HepG2 (cell line): ENCODE results near the gene NAV2. TPM values are rescaled to one million over a fixed set of nuclear protein-coding genes. Genes with fewer than 3 reads are reported as not detected.

Experiments
- ATAC-seq: fragments of 200-7000 bp; cut with Tn5 transposase; 3 replicates; pipeline ENCODE4 v1.9.1; 2020; ENCODE audit warnings: mild to moderate bottlenecking, moderate library complexity
- BruUV-seq: library from RNA; stranded (reverse); fragments of 400-500 nt; replicated peaks from 2 replicates; lab custom pipeline; 2021; lab: Mats Ljungman, UMichigan
- CTCF ChIA-PET: fragments of 300-600 bp; formaldehyde crosslinking; extraction: SDS; loops from one replicate; lab custom pipeline; 2021; ENCODE audit warnings: low total read pairs, inconsistent platforms, low intra/inter-chr PET ratio; lab: Yijun Ruan, JAX
- POLR2A ChIA-PET: fragments of 350-600 bp; sonication (Branson Sonifier 250); formaldehyde crosslinking; loops from one replicate; lab custom pipeline; 2020; ENCODE audit warnings: antibody characterized with exemption, inconsistent platforms; lab: Yijun Ruan, JAX
- DNase-seq: peaks from one replicate; pipeline ENCODE4 v3.0.0-alpha.2; 2015; ENCODE audit warnings: low spot score
- FAIRE-seq: peaks from 3 replicates; lab custom pipeline; 2011; peaks lifted over from hg19 to GRCh38; lab: Jason Lieb, UNC
- H2AFZ ChIP-seq: one replicate; pipeline ENCODE4 v1.6.1; 2011; ENCODE audit warnings: low read length, inconsistent platforms
- H3K27ac ChIP-seq: fragments of 300-600 bp; 3 replicates; pipeline ENCODE4 v1.8.0; 2011; ENCODE audit warnings: mixed run types, mild to moderate bottlenecking, mixed read lengths, low read length, inconsistent platforms; ENCODE audit not compliant: insufficient read depth; ENCODE audit errors: extremely low read length
- H3K27me3 ChIP-seq, 2 experiments: fragments of 200-600 bp in 1 of 2; 2 replicates in 1 of 2; 3 replicates in 1 of 2; pipeline versions ENCODE4 v1.6.0 to v1.8.0; 2011; ENCODE audit warnings: low read length in 2 of 2, mild to moderate bottlenecking in 2 of 2, moderate library complexity in 2 of 2, inconsistent platforms in 1 of 2; ENCODE audit not compliant: insufficient read depth in 2 of 2, control insufficient read depth in 1 of 2
- H3K36me3 ChIP-seq, 2 experiments: fragments of 200-600 bp in 1 of 2; replicated peaks in 1 of 2; 2 replicates in 1 of 2; 3 replicates in 1 of 2; pipeline versions ENCODE4 v1.5.1 to v1.8.0; 2011; ENCODE audit warnings: low read length in 2 of 2, inconsistent platforms in 1 of 2; ENCODE audit not compliant: insufficient read depth in 2 of 2, control insufficient read depth in 1 of 2
- H3K4me1 ChIP-seq: 2 replicates; pipeline ENCODE4 v1.5.1; 2012; ENCODE audit warnings: low read length, inconsistent platforms; ENCODE audit not compliant: insufficient read depth
- H3K4me2 ChIP-seq: 2 replicates; pipeline ENCODE4 v1.6.0; 2011; ENCODE audit warnings: low read depth, low read length, inconsistent platforms
- H3K4me3 ChIP-seq, 3 experiments: fragments of 200-600 bp in 1 of 3; sonication (generic), shearing (Covaris generic) in 1 of 3; replicated peaks in 1 of 3; 2 replicates each; pipeline ENCODE4 v1.5.1; 2011 to 2016; ENCODE audit warnings: low read length in 3 of 3, inconsistent platforms in 2 of 3, low read depth in 2 of 3, mild to moderate bottlenecking in 2 of 3, control low read depth in 1 of 3, mixed read lengths in 1 of 3; ENCODE audit not compliant: insufficient read depth in 1 of 3
- H3K79me2 ChIP-seq: one replicate; pipeline ENCODE4 v1.6.1; 2011; ENCODE audit warnings: low read length, inconsistent platforms; ENCODE audit not compliant: insufficient read depth
- H3K9ac ChIP-seq: 2 replicates; pipeline ENCODE4 v1.6.0; 2011; ENCODE audit warnings: mild to moderate bottlenecking, low read depth, low read length, inconsistent platforms; ENCODE audit not compliant: insufficient read depth
- H3K9me3 ChIP-seq: 2 replicates; pipeline ENCODE4 v1.5.1; 2012; ENCODE audit warnings: mild to moderate bottlenecking, low read length
- H4K20me1 ChIP-seq: 2 replicates; pipeline ENCODE4 v1.6.0; 2011; ENCODE audit warnings: inconsistent platforms, mild to moderate bottlenecking, low read length, moderate library complexity; ENCODE audit not compliant: insufficient read depth
- ARNT2 ChIP-seq: sonication (generic); formaldehyde crosslinking; IDR thresholded peaks from 2 replicates; pipeline ENCODE4 v1.8.0; 2022; ENCODE audit warnings: mild to moderate bottlenecking, low read depth, missing genetic modification reagents, moderate library complexity
- GZF1 ChIP-seq: sonication (generic); formaldehyde crosslinking; IDR thresholded peaks from 2 replicates; pipeline ENCODE4 v1.5.1; 2020; ENCODE audit warnings: mild to moderate bottlenecking, missing genetic modification reagents
- ISL2 ChIP-seq: sonication (generic); formaldehyde crosslinking; IDR thresholded peaks from 2 replicates; pipeline ENCODE4 v1.5.0; 2020; ENCODE audit warnings: missing genetic modification reagents
- MED13 ChIP-seq: sonication (generic); formaldehyde crosslinking; IDR thresholded peaks from 2 replicates; pipeline ENCODE4 v1.5.0; 2020; ENCODE audit warnings: missing genetic modification reagents
- TARDBP ChIP-seq: sonication (generic); formaldehyde crosslinking; IDR thresholded peaks from 2 replicates; pipeline ENCODE4 v1.8.0; 2022; ENCODE audit warnings: mild to moderate bottlenecking, missing genetic modification reagents
- THAP11 ChIP-seq: IDR thresholded peaks from 2 replicates; pipeline ENCODE4 v1.6.1; 2016; ENCODE audit warnings: missing biosample characterization, missing genetic modification reagents
- YY1 ChIP-seq: IDR thresholded peaks from 2 replicates; pipeline ENCODE4 v1.6.1; 2011; ENCODE audit warnings: low read length, low read depth, moderate library complexity, mild to moderate bottlenecking; ENCODE audit not compliant: insufficient read depth, insufficient replicate concordance
- ZNF234 ChIP-seq: sonication (generic); formaldehyde crosslinking; conservative IDR thresholded peaks from 2 replicates; pipeline ENCODE4 v1.5.1; 2020; ENCODE audit warnings: mild to moderate bottlenecking, missing genetic modification reagents
- ZNF251 ChIP-seq: sonication (generic); formaldehyde crosslinking; IDR thresholded peaks from 2 replicates; pipeline ENCODE4 v1.9.0; 2021; ENCODE audit warnings: mild to moderate bottlenecking, missing genetic modification reagents
- ZNF329 ChIP-seq: sonication (generic); formaldehyde crosslinking; IDR thresholded peaks from 2 replicates; pipeline ENCODE4 v1.9.0; 2021; ENCODE audit warnings: low read depth, mild to moderate bottlenecking, missing genetic modification reagents
- ZNF660 ChIP-seq: sonication (generic); formaldehyde crosslinking; IDR thresholded peaks from 2 replicates; pipeline ENCODE4 v1.5.1; 2020; ENCODE audit warnings: mild to moderate bottlenecking, low read depth, missing genetic modification reagents, borderline replicate concordance
- ZNF672 ChIP-seq: sonication (generic); formaldehyde crosslinking; IDR thresholded peaks from 2 replicates; pipeline ENCODE4 v1.8.1; 2022; ENCODE audit warnings: missing genetic modification reagents
- ZNF7 ChIP-seq: IDR thresholded peaks from 2 replicates; pipeline ENCODE4 v1.6.1; 2016; ENCODE audit warnings: missing biosample characterization, missing genetic modification reagents
- ZNF747 ChIP-seq: sonication (generic); formaldehyde crosslinking; IDR thresholded peaks from 2 replicates; pipeline ENCODE4 v1.8.1; 2023; ENCODE audit warnings: missing genetic modification reagents, mild to moderate bottlenecking, borderline replicate concordance
- ZSCAN12 ChIP-seq: sonication (generic); formaldehyde crosslinking; IDR thresholded peaks from 2 replicates; pipeline ENCODE4 v1.9.0; 2021; ENCODE audit warnings: mild to moderate bottlenecking, missing genetic modification reagents
- WGBS: methylation state at CpG from one replicate; pipeline ENCODE4 v1.1.6; 2017; ENCODE audit warnings: low lambda C conversion rate; 5-methylcytosine and 5-hydroxymethylcytosine counted together
- in situ Hi-C: cut with HindIII; loops from 2 replicates; pipeline ENCODE4 v1.10.0; 2017; ENCODE audit warnings: low pct_unique_long_range_greater_than_20kb; ENCODE audit not compliant: extremely low pct_ligation_motif_present
- intact Hi-C: fragments of 100-400 bp; cut with micrococcal nuclease; formaldehyde crosslinking; loops from one replicate; pipeline ENCODE4 v1.10.0; 2022; ENCODE audit not compliant: unreplicated experiment
- polyA plus RNA-seq, 8 experiments: library from polyadenylated mRNA; depleted of rRNA in 3 of 8; stranded (reverse) in 7 of 8; unstranded in 1 of 8; fragments of >200 nt; fragmentation: Illumina TruSeq in 4 of 8; extraction: Trizol in 4 of 8; gene quantifications; 2 replicates each; pipeline versions ENCODE4 v1.2.1 to v1.2.3, GENCODE V29; 2011 to 2016; ENCODE audit warnings: low read depth in 4 of 8, missing spikeins in 1 of 8, mixed read lengths in 1 of 8; ENCODE audit not compliant: insufficient read depth in 1 of 8
- total RNA-seq, 5 experiments: library from RNA; depleted of rRNA; stranded (reverse); fragments of >200 nt; fragmentation: Illumina TruSeq; extraction: Trizol; gene quantifications; 2 replicates each; pipeline ENCODE4 v1.2.3, GENCODE V29; 2016; ENCODE audit warnings: low read depth in 1 of 5
- TF ChIP-seq, protein P1 (sequence below): sonication (generic); formaldehyde crosslinking; IDR thresholded peaks from 2 replicates; pipeline ENCODE4 v1.4.0; 2020; ENCODE audit warnings: missing genetic modification reagents
- TF ChIP-seq, protein P2 (sequence below): sonication (generic); formaldehyde crosslinking; IDR thresholded peaks from 2 replicates; pipeline ENCODE4 v1.4.0; 2020; ENCODE audit warnings: mild to moderate bottlenecking, missing genetic modification reagents

Gene NAV2
- total and polyA plus RNA-seq, 2 of the 13 experiments (the other 11 are each of a cell fraction or from before 2014, with no cell fraction given), result 9.3 to 34.6 TPM

DNA sequence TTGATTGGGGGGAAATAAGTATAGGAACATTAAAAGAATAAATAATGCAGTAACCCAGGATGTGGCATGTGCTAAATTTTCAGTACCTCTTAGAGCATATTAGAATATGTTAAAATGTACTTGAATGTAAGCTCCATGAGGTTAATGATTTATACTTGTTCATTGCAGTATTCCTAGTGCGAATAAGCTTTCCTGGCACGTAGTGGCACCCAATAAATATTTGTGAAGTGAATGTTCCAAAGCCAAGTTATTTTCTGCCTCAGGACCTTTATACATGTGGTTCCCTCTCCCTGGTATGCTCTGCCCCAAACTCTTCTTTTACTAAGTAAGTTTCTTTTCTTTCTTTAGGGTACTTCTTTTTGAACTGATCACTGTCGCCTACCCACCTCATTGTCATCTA, 328.9 kb downstream of the NAV2 start:
- no peaks in the 10 kb centered on the region for H3K27me3 ChIP-seq
- intact Hi-C loops, result no loop called here
- H3K9me3 ChIP-seq, result no peaks in the 10 kb centered on the region
- H2AFZ ChIP-seq, result no peak overlapping the region
- TF ChIP-seq, protein P1, sequence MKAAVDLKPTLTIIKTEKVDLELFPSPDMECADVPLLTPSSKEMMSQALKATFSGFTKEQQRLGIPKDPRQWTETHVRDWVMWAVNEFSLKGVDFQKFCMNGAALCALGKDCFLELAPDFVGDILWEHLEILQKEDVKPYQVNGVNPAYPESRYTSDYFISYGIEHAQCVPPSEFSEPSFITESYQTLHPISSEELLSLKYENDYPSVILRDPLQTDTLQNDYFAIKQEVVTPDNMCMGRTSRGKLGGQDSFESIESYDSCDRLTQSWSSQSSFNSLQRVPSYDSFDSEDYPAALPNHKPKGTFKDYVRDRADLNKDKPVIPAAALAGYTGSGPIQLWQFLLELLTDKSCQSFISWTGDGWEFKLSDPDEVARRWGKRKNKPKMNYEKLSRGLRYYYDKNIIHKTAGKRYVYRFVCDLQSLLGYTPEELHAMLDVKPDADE, result no peak
- TF ChIP-seq THAP11 (CRISPR knock-in tag) (no peak), ZNF251 (CRISPR knock-in tag) (no peak), ISL2 (CRISPR knock-in tag) (no peak), ZNF7 (CRISPR knock-in tag) (no peak), TARDBP (CRISPR knock-in tag) (no peak)
- ATAC-seq (no peak), FAIRE-seq (no peak), DNase-seq (no peak)
- H3K27ac ChIP-seq, result no peak overlapping the region
- H4K20me1 ChIP-seq, result no peaks in the 10 kb centered on the region
- no peak overlapping the region for H3K4me3 ChIP-seq
- H3K4me2 ChIP-seq, result no peak overlapping the region
- peaks cover 31% of the 10 kb centered on the region for H3K79me2 ChIP-seq
- BruUV-seq, result no TSS peak
- in situ Hi-C loops, result no loop called here
- POLR2A ChIA-PET, result interaction anchor here (1.3 kb wide), 1 partner anchor 39 kb away, joined by 6 read pairs; no protein-coding TSS in a partner anchor
- CTCF ChIA-PET, result no interaction called here
- 98% methylated on average over 3 of the region's 3 CpGs for WGBS
- H3K36me3 ChIP-seq, result peaks cover 37 to 93% of the 10 kb centered on the region in 2 experiments
- no peak overlapping the region for H3K9ac ChIP-seq
- peaks cover 32% of the 10 kb centered on the region for H3K4me1 ChIP-seq

DNA sequence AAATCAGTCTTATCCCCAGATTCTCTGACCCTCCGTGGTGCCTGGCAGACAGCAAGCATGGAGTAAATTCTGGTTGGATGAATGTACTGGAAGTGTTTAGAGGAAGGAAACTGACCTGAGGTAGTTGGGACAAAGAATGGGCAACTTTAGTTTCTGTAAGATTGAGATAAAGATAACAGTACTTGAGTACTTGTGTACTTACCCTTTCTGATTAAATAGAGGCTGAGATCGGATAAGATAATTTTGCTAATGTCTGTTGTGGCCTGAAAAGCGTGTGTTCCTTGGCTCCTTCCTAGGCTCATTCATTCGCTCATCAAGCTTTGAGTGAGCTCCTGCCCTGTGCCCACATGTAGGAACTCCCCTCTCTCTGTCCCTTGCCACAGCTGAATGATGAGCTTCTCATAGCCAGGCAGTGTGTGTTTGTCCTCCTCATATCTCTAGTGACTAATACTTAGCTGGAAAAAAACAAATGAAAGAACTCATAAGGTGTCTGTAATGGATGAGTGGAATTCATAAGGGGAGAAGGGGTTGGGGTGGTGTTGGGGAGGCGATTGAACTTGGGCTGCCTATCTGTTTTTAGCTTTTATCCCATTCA, 329.5 kb downstream of the NAV2 start:
- DNase-seq, result no peak

More for the DNA sequence above, 329.5 kb downstream of the NAV2 start:
- H3K9me3 ChIP-seq, result no peaks in the 10 kb centered on the region
- ChIA-PET CTCF (no interaction called here), POLR2A (interaction anchor here (1.3 kb wide), 1 partner anchor 39 kb away, joined by 6 read pairs; no protein-coding TSS in a partner anchor)
- no peak overlapping the region for H2AFZ ChIP-seq
- ATAC-seq (no peak), FAIRE-seq (no peak)
- peaks cover 38 to 92% of the 10 kb centered on the region in 2 experiments for H3K36me3 ChIP-seq
- peaks cover 26% of the 10 kb centered on the region for H3K4me1 ChIP-seq
- in situ Hi-C loops (no loop called here), intact Hi-C loops (no loop called here)
- no peak overlapping the region for H3K4me2 ChIP-seq
- 98% methylated on average over 5 of the region's 5 CpGs for WGBS
- H4K20me1 ChIP-seq, result no peaks in the 10 kb centered on the region
- H3K79me2 ChIP-seq, result peaks cover 31% of the 10 kb centered on the region
- no peak for TF ChIP-seq ZNF660 (CRISPR knock-in tag)
- no peak for TF ChIP-seq YY1
- no peak for TF ChIP-seq GZF1 (CRISPR knock-in tag)
- TF ChIP-seq ZNF329 (CRISPR knock-in tag), result no peak
- no peak for TF ChIP-seq ZNF747 (CRISPR knock-in tag)
- TF ChIP-seq MED13, result no peak
- no peak for TF ChIP-seq ARNT2 (CRISPR knock-in tag)
- no peak for TF ChIP-seq ZNF672
- TF ChIP-seq, protein P2, sequence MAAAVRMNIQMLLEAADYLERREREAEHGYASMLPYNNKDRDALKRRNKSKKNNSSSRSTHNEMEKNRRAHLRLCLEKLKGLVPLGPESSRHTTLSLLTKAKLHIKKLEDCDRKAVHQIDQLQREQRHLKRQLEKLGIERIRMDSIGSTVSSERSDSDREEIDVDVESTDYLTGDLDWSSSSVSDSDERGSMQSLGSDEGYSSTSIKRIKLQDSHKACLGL (CRISPR knock-in tag), result no peak
- TF ChIP-seq ZNF234 (CRISPR knock-in tag), result no peak
- no peak for TF ChIP-seq ZSCAN12
- H3K27ac ChIP-seq, result no peak overlapping the region
- no peak overlapping the region for H3K9ac ChIP-seq
- BruUV-seq, result no TSS peak
- H3K27me3 ChIP-seq, result no peaks in the 10 kb centered on the region
- no peak overlapping the region for H3K4me3 ChIP-seq
